KMS-11 (cell line): ENCODE data around the gene PREPL.

ENCODE experiments used
- H2AFZ ChIP-seq: fragments of 200-600 bp; sonication (generic); 2 replicates; pipeline ENCODE4 v1.6.1; 2016; ENCODE audit warnings: antibody characterized with exemption, mixed run types, low read depth
- H3K27ac ChIP-seq: fragments of 200-600 bp; sonication (generic); 2 replicates; pipeline ENCODE4 v1.6.1; 2016; ENCODE audit warnings: mild to moderate bottlenecking, mixed run types
- H3K27me3 ChIP-seq: fragments of 200-600 bp; sonication (generic); 2 replicates; pipeline ENCODE4 v1.6.1; 2017; ENCODE audit warnings: mild to moderate bottlenecking, low read depth, mixed run types, moderate library complexity; ENCODE audit not compliant: insufficient read depth
- H3K36me3 ChIP-seq: fragments of 200-600 bp; sonication (generic); 2 replicates; pipeline ENCODE4 v1.6.1; 2017; ENCODE audit warnings: mild to moderate bottlenecking, mixed run types; ENCODE audit not compliant: insufficient read depth
- H3K4me1 ChIP-seq: fragments of 200-600 bp; sonication (generic); 2 replicates; pipeline ENCODE4 v1.6.1; 2016; ENCODE audit warnings: mild to moderate bottlenecking, low read depth, mixed run types; ENCODE audit not compliant: poor library complexity, severe bottlenecking
- H3K4me2 ChIP-seq: fragments of 200-600 bp; sonication (generic); 2 replicates; pipeline ENCODE4 v1.7.0; 2016; ENCODE audit warnings: mild to moderate bottlenecking, mixed run types
- H3K4me3 ChIP-seq: fragments of 200-600 bp; sonication (generic); IDR thresholded peaks from 2 replicates; pipeline ENCODE4 v1.6.1; 2017; ENCODE audit warnings: low read depth, low read length, mixed read lengths; ENCODE audit not compliant: insufficient read depth
- H3K79me2 ChIP-seq: fragments of 200-600 bp; sonication (generic); 2 replicates; pipeline ENCODE4 v1.6.1; 2016; ENCODE audit warnings: low read depth, mixed run types; ENCODE audit not compliant: insufficient read depth
- H3K9ac ChIP-seq: fragments of 200-600 bp; sonication (generic); 2 replicates; pipeline ENCODE4 v1.6.1; 2016; ENCODE audit warnings: mild to moderate bottlenecking, mixed run types
- H4K20me1 ChIP-seq: fragments of 200-600 bp; sonication (generic); 2 replicates; pipeline ENCODE4 v1.6.1; 2016; ENCODE audit warnings: mild to moderate bottlenecking, mixed run types; ENCODE audit not compliant: insufficient read depth
- CTCF ChIP-seq: fragments of 200-600 bp; sonication (generic); conservative IDR thresholded peaks from 2 replicates; pipeline ENCODE4 v1.6.1; 2017; ENCODE audit warnings: low read depth, mild to moderate bottlenecking, antibody characterized with exemption, low read length, moderate library complexity, mixed read lengths

Gene PREPL

GRCh38 chr2:44320832-44321231, 40.5 kb downstream of the PREPL start:
- Histone ChIP-seq H3K27ac (no peak overlapping the region), H4K20me1 (no peaks in the 10 kb centered on the region), H3K27me3 (no peaks in the 10 kb centered on the region), H3K36me3 (no peaks in the 10 kb centered on the region), H2AFZ (no peak overlapping the region), H3K4me2 (no peak overlapping the region), H3K79me2 (no peaks in the 10 kb centered on the region), H3K4me1 (no peaks in the 10 kb centered on the region), H3K9ac (no peak overlapping the region), H3K4me3 (no peak overlapping the region)
- TF ChIP-seq CTCF, result no peak

DNA sequence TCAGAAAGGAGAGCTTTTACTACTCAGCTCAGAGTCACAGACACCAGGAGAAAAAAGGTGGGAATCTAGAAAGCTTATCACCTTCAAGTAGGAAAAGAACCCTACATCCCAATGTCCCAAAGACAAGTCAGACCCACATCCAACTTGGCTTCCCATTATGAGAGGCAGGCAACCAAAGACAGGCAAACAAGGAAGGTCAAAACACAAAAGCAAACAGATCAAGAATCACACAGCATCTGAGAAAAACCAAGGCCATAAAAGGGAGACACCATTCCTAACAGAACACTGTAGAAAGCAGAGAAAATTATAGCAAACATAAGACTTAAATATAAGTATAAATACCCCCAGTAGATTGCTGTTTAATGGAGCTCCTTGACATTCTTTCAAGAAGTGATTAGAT, 45.3 kb downstream of the PREPL start:
- H3K4me2 ChIP-seq, result no peak overlapping the region
- no peaks in the 10 kb centered on the region for H3K27me3 ChIP-seq
- no peak overlapping the region for H3K4me3 ChIP-seq
- H3K9ac ChIP-seq, result no peak overlapping the region
- no peak overlapping the region for H3K27ac ChIP-seq
- H4K20me1 ChIP-seq, result no peaks in the 10 kb centered on the region
- no peaks in the 10 kb centered on the region for H3K79me2 ChIP-seq
- no peak for TF ChIP-seq CTCF
- no peaks in the 10 kb centered on the region for H3K4me1 ChIP-seq
- no peak overlapping the region for H2AFZ ChIP-seq
- no peaks in the 10 kb centered on the region for H3K36me3 ChIP-seq

DNA sequence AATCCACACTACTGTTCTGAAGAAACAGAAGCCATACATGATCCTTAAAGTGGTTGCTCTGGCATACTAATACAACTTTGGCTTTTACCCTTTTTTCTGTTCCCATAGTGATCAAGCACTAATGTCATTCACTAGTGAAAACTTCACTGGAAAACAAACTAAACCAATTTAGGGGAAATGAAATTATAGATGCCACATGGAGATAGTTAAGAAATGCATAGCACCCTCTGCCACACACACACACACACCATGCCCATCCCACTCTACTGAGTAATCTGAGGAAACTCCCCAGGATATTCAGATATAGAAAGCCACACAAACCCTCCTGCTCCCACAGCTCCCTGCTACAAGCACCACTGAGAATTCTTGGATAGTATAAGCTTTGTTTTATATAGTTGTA, 46.9 kb downstream of the PREPL start:
- no peaks in the 10 kb centered on the region for H3K4me1 ChIP-seq
- TF ChIP-seq CTCF, result no peak
- no peaks in the 10 kb centered on the region for H3K36me3 ChIP-seq
- no peaks in the 10 kb centered on the region for H4K20me1 ChIP-seq
- no peaks in the 10 kb centered on the region for H3K79me2 ChIP-seq
- no peak overlapping the region for H2AFZ ChIP-seq
- H3K27ac ChIP-seq, result no peak overlapping the region
- H3K27me3 ChIP-seq, result no peaks in the 10 kb centered on the region
- no peak overlapping the region for H3K4me3 ChIP-seq
- no peak overlapping the region for H3K9ac ChIP-seq
- H3K4me2 ChIP-seq, result no peak overlapping the region

DNA sequence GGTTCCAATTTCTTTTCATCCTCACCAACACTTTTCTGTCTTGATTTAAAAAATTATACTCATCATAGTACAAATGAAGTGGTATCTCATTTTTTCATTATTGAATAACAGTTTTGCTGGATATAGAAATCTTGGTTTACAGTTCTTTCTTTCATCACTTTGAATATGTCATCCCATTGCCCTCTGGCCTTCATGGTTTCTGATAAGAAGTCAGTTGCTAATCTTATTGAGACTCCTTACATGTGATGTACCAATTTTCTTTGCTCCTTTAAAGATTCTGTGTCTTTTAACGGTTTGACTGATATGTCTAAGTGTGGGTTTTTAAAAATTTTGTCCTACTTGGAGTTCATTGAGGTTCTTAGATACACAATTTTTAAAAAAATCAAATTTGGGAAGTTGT, 51.0 kb downstream of the PREPL start:
- Histone ChIP-seq H3K27me3 (no peaks in the 10 kb centered on the region), H3K79me2 (no peaks in the 10 kb centered on the region), H3K4me3 (no peak overlapping the region), H3K36me3 (no peaks in the 10 kb centered on the region), H3K4me2 (no peak overlapping the region), H2AFZ (no peak overlapping the region), H3K27ac (no peak overlapping the region), H3K9ac (no peak overlapping the region), H4K20me1 (no peaks in the 10 kb centered on the region), H3K4me1 (no peaks in the 10 kb centered on the region)
- no peak for TF ChIP-seq CTCF

GRCh38 chr2:44305882-44306281, 55.4 kb downstream of the PREPL start:
- Histone ChIP-seq H3K9ac (no peak overlapping the region), H3K4me1 (no peaks in the 10 kb centered on the region), H4K20me1 (no peaks in the 10 kb centered on the region), H3K36me3 (no peaks in the 10 kb centered on the region), H3K27ac (no peak overlapping the region), H3K4me2 (no peak overlapping the region), H3K27me3 (no peaks in the 10 kb centered on the region), H3K4me3 (no peak overlapping the region), H2AFZ (no peak overlapping the region), H3K79me2 (no peaks in the 10 kb centered on the region)
- no peak for TF ChIP-seq CTCF
